22Rv1 (cell line): ENCODE data around the gene SIRPG.

ENCODE experiments used
- CTCF ChIP-seq: fragments of 450-650 bp; IDR thresholded peaks from 2 replicates; pipeline ENCODE4 v1.5.1; 2017; ENCODE audit warnings: mild to moderate bottlenecking
- ZFX ChIP-seq: fragments of 450-650 bp; IDR thresholded peaks from 2 replicates; pipeline ENCODE4 v1.6.1; 2017; ENCODE audit warnings: antibody characterized with exemption, borderline replicate concordance

GRCh38 chr20:1630186-1630585 lies 27.4 kb downstream of the SIRPG start:
- TF ChIP-seq CTCF (no peak), ZFX (no peak)
